WTC11 (cell line): ENCODE measurements around the gene IKZF2. TPM values are rescaled to one million over a fixed set of nuclear protein-coding genes. Genes with fewer than 3 reads are reported as not detected.

Experiments used
- ATAC-seq: fragments of 200-7000 bp; cut with Tn5 transposase; 2 replicates; pipeline ENCODE4 v1.10.0; 2021; ENCODE audit warnings: mild to moderate bottlenecking, moderate library complexity
- CTCF ChIA-PET: fragments of 300-600 bp; sonication (Branson Sonifier 250); formaldehyde crosslinking; loops from one replicate; lab custom pipeline; 2021; ENCODE audit warnings: antibody characterized with exemption; lab: Charles Lee
- POLR2A ChIA-PET: fragments of 350-600 bp; sonication (Branson Sonifier 250); formaldehyde crosslinking; loops from one replicate; lab custom pipeline; 2021; ENCODE audit warnings: antibody characterized with exemption; lab: Charles Lee
- DNase-seq: peaks from one replicate; pipeline ENCODE4 v3.0.0; 2021; ENCODE audit warnings: low spot score
- H3K27ac Mint-ChIP-seq: 2 replicates; pipeline ENCODE4 v1.8.0; 2021; ENCODE audit warnings: mixed read lengths
- H3K27me3 Mint-ChIP-seq: 2 replicates; pipeline ENCODE4 v1.8.0; 2021; ENCODE audit warnings: low read depth, mild to moderate bottlenecking, moderate library complexity, mixed read lengths
- H3K36me3 Mint-ChIP-seq: 2 replicates; pipeline ENCODE4 v1.8.0; 2021; ENCODE audit warnings: mixed read lengths
- H3K4me1 Mint-ChIP-seq: 2 replicates; pipeline ENCODE4 v1.8.0; 2022; ENCODE audit warnings: mixed read lengths
- H3K4me3 Mint-ChIP-seq: 2 replicates; pipeline ENCODE4 v1.8.0; 2021; ENCODE audit warnings: mild to moderate bottlenecking, moderate library complexity, mixed read lengths
- H3K9me3 Mint-ChIP-seq: 2 replicates; pipeline ENCODE4 v1.8.0; 2021; ENCODE audit warnings: mixed read lengths
- ATF1 ChIP-seq: sonication (generic); formaldehyde crosslinking; IDR thresholded peaks from 2 replicates; pipeline ENCODE4 v1.8.1; 2023; ENCODE audit warnings: mild to moderate bottlenecking, moderate library complexity, missing genetic modification reagents
- ATF6 ChIP-seq: sonication (generic); formaldehyde crosslinking; IDR thresholded peaks from 2 replicates; pipeline ENCODE4 v1.8.1; 2023; ENCODE audit warnings: mild to moderate bottlenecking, missing genetic modification reagents
- CBFB ChIP-seq: sonication (generic); formaldehyde crosslinking; IDR thresholded peaks from 2 replicates; pipeline ENCODE4 v1.8.1; 2022; ENCODE audit warnings: mild to moderate bottlenecking, low read depth, missing genetic modification reagents
- CDX4 ChIP-seq: fragments of 250-450 bp; sonication (Bioruptor Pico); IDR thresholded peaks from 2 replicates; pipeline ENCODE4 v1.9.0; 2021; ENCODE audit warnings: moderate library complexity, mild to moderate bottlenecking, inconsistent platforms, borderline replicate concordance
- E2F4 ChIP-seq: sonication (generic); formaldehyde crosslinking; IDR thresholded peaks from 2 replicates; pipeline ENCODE4 v1.8.1; 2022; ENCODE audit warnings: low read depth, mild to moderate bottlenecking, moderate library complexity, missing genetic modification reagents, borderline replicate concordance
- ETV6 ChIP-seq: sonication (generic); formaldehyde crosslinking; IDR thresholded peaks from 2 replicates; pipeline ENCODE4 v1.8.1; 2022; ENCODE audit warnings: mild to moderate bottlenecking, missing genetic modification reagents
- FOXJ3 ChIP-seq: sonication (generic); formaldehyde crosslinking; IDR thresholded peaks from 2 replicates; pipeline ENCODE4 v1.9.0; 2021; ENCODE audit warnings: missing genetic modification reagents, mild to moderate bottlenecking, borderline replicate concordance
- FOXK1 ChIP-seq: sonication (generic); formaldehyde crosslinking; IDR thresholded peaks from 2 replicates; pipeline ENCODE4 v1.8.0; 2022; ENCODE audit warnings: mild to moderate bottlenecking, moderate library complexity, missing genetic modification reagents
- GTF2I ChIP-seq: fragments of 250-450 bp; sonication (Bioruptor Pico); conservative IDR thresholded peaks from 2 replicates; pipeline ENCODE4 v1.4.0; 2021; ENCODE audit warnings: mild to moderate bottlenecking
- KAT7 ChIP-seq: sonication (generic); formaldehyde crosslinking; IDR thresholded peaks from 2 replicates; pipeline ENCODE4 v1.8.1; 2023; ENCODE audit warnings: missing genetic modification reagents, mild to moderate bottlenecking, borderline replicate concordance
- MAX ChIP-seq: sonication (generic); formaldehyde crosslinking; IDR thresholded peaks from 2 replicates; pipeline ENCODE4 v1.8.0; 2022; ENCODE audit warnings: mild to moderate bottlenecking, missing genetic modification reagents
- NFYB ChIP-seq: sonication (generic); formaldehyde crosslinking; conservative IDR thresholded peaks from 2 replicates; pipeline ENCODE4 v1.8.0; 2022; ENCODE audit warnings: low read depth, missing genetic modification reagents
- PREB ChIP-seq: sonication (generic); formaldehyde crosslinking; IDR thresholded peaks from 2 replicates; pipeline ENCODE4 v1.8.1; 2022; ENCODE audit warnings: mild to moderate bottlenecking, missing genetic modification reagents, moderate library complexity, borderline replicate concordance
- PRRX2 ChIP-seq: fragments of 250-450 bp; sonication (Bioruptor Pico); IDR thresholded peaks from 2 replicates; pipeline ENCODE4 v1.8.0; 2021; ENCODE audit warnings: mild to moderate bottlenecking
- RORB ChIP-seq: fragments of 250-450 bp; sonication (Bioruptor Pico); IDR thresholded peaks from 2 replicates; pipeline ENCODE4 v1.9.0; 2021; ENCODE audit warnings: mild to moderate bottlenecking
- SMAD3 ChIP-seq: sonication (generic); formaldehyde crosslinking; IDR thresholded peaks from 2 replicates; pipeline ENCODE4 v1.8.0; 2022; ENCODE audit warnings: missing genetic modification reagents, mild to moderate bottlenecking, borderline replicate concordance
- SOX15 ChIP-seq: fragments of 250-450 bp; sonication (Bioruptor Pico); IDR thresholded peaks from 2 replicates; pipeline ENCODE4 v1.9.0; 2021; ENCODE audit warnings: mild to moderate bottlenecking
- TP53 ChIP-seq: sonication (generic); formaldehyde crosslinking; IDR thresholded peaks from 2 replicates; pipeline ENCODE4 v1.8.1; 2023; ENCODE audit warnings: mild to moderate bottlenecking, missing genetic modification reagents
- ZNF121 ChIP-seq: sonication (generic); formaldehyde crosslinking; IDR thresholded peaks from 2 replicates; pipeline ENCODE4 v1.8.0; 2023; ENCODE audit warnings: missing genetic modification reagents
- ZNF232 ChIP-seq: sonication (generic); formaldehyde crosslinking; IDR thresholded peaks from 2 replicates; pipeline ENCODE4 v1.8.0; 2022; ENCODE audit warnings: mild to moderate bottlenecking, missing genetic modification reagents
- ZNF317 ChIP-seq: sonication (generic); formaldehyde crosslinking; IDR thresholded peaks from 2 replicates; pipeline ENCODE4 v1.8.1; 2023; ENCODE audit warnings: low read depth, mild to moderate bottlenecking, moderate library complexity, missing genetic modification reagents, borderline replicate concordance
- ZNF423 ChIP-seq: fragments of 250-450 bp; sonication (Bioruptor Pico); IDR thresholded peaks from 2 replicates; pipeline ENCODE4 v2.1.2; 2022; ENCODE audit warnings: mild to moderate bottlenecking, moderate library complexity
- ZNF425 ChIP-seq: fragments of 250-450 bp; sonication (Bioruptor Pico); conservative IDR thresholded peaks from 2 replicates; pipeline ENCODE4 v1.9.0; 2021; ENCODE audit warnings: mild to moderate bottlenecking
- ZNF671 ChIP-seq: fragments of 250-450 bp; sonication (Bioruptor Pico); IDR thresholded peaks from 2 replicates; pipeline ENCODE4 v1.8.0; 2021; ENCODE audit warnings: mild to moderate bottlenecking
- ZSCAN18 ChIP-seq: fragments of 250-450 bp; sonication (Bioruptor Pico); IDR thresholded peaks from 2 replicates; pipeline ENCODE4 v2.1.2; 2022; ENCODE audit warnings: mild to moderate bottlenecking, moderate library complexity
- total RNA-seq: library from RNA; stranded (reverse); gene quantifications from 3 replicates; pipeline ENCODE4 v1.2.3, GENCODE V29; 2021

The IKZF2 gene
- total RNA-seq, 1 experiment from 2014 or later, result 4.2 TPM

- TF ChIP-seq NFYB (CRISPR knock-in tag), result no peak
- no peak for TF ChIP-seq ATF6
- no peak for TF ChIP-seq CDX4
- no peak for TF ChIP-seq PRRX2 (CRISPR knock-in tag)
- no peak for TF ChIP-seq ZNF317 (CRISPR knock-in tag)
- TF ChIP-seq RORB, result no peak
- no peak for TF ChIP-seq ATF1 (CRISPR knock-in tag)
- no peak for TF ChIP-seq ZNF423 (CRISPR knock-in tag)
- no peak for TF ChIP-seq E2F4 (CRISPR knock-in tag)
- no peak for TF ChIP-seq KAT7
- TF ChIP-seq ETV6 (CRISPR knock-in tag), result no peak
- TF ChIP-seq FOXK1, result no peak
- TF ChIP-seq, all 79 proteins: peak for 0
Measured at GRCh38 chr2:213104092-213104902, 47.1 kb downstream of the IKZF2 start (continued).

GRCh38 chr2:213101692-213102460, 49.5 kb downstream of the IKZF2 start:
- ChIA-PET CTCF (no interaction called here), POLR2A (no interaction called here)
- H3K4me3 Mint-ChIP-seq, result no peak overlapping the region
- H3K27ac Mint-ChIP-seq, result no peak overlapping the region
- no peak for DNase-seq
- peaks cover 20% of the 10 kb centered on the region for H3K4me1 Mint-ChIP-seq
- no peak for ATAC-seq
- no peaks in the 10 kb centered on the region for H3K36me3 Mint-ChIP-seq
- TF ChIP-seq ZSCAN18, result no peak
- TF ChIP-seq PREB (CRISPR knock-in tag), result no peak
- TF ChIP-seq ZNF232 (CRISPR knock-in tag), result no peak
- no peaks in the 10 kb centered on the region for H3K27me3 Mint-ChIP-seq
- no peaks in the 10 kb centered on the region for H3K9me3 Mint-ChIP-seq

- no peak for DNase-seq
- H3K36me3 Mint-ChIP-seq, result no peaks in the 10 kb centered on the region
- H3K4me3 Mint-ChIP-seq, result no peak overlapping the region
- H3K4me1 Mint-ChIP-seq, result peaks cover 20% of the 10 kb centered on the region
- CTCF ChIA-PET, result no interaction called here
- TF ChIP-seq ZNF121 (no peak), TP53 (CRISPR knock-in tag) (no peak), SMAD3 (CRISPR knock-in tag) (no peak), CBFB (no peak), ZNF425 (no peak), GTF2I (CRISPR knock-in tag) (no peak), ZNF232 (CRISPR knock-in tag) (no peak), MAX (no peak), ZNF671 (CRISPR knock-in tag) (no peak), FOXJ3 (CRISPR knock-in tag) (no peak), SOX15 (CRISPR knock-in tag) (no peak)
- TF ChIP-seq, all 79 proteins: peak for 0
- H3K9me3 Mint-ChIP-seq, result no peaks in the 10 kb centered on the region
- H3K27me3 Mint-ChIP-seq, result no peaks in the 10 kb centered on the region
- POLR2A ChIA-PET, result no interaction called here
- no peak overlapping the region for H3K27ac Mint-ChIP-seq
- ATAC-seq, result no peak
Measured at GRCh38 chr2:213101109-213101508, 50.3 kb downstream of the IKZF2 start.
